Activated CD4-positive, alpha-beta memory T cell treated with anti-CD3 and anti-CD28 coated beads for 36 hours (primary cell): ENCODE results near the gene SH3PXD2A. TPM values are rescaled to one million over a fixed set of nuclear protein-coding genes. Genes with fewer than 3 reads are reported as not detected.
A peak's percentile ranks its signal among the peaks of the same experiment; 100 is the strongest.
"Not testable (repeated sequence)": the region's sequence is repeated elsewhere in the genome, so short reads cannot be mapped to it uniquely, and the experiment has no call there.

Source experiments
- CTCF ChIA-PET: fragments of 350-600 bp; sonication (Branson Sonifier 250); formaldehyde crosslinking; loops from one replicate; lab custom pipeline; 2021; ENCODE audit warnings: antibody characterized with exemption, inconsistent platforms; lab: Charles Lee
- POLR2A ChIA-PET: fragments of 350-600 bp; sonication (Branson Sonifier 250); formaldehyde crosslinking; loops from one replicate; lab custom pipeline; 2021; ENCODE audit warnings: antibody characterized with exemption; lab: Charles Lee
- DNase-seq: peaks from one replicate; pipeline ENCODE4 v3.0.0-alpha.2; 2020
- H3K27ac Mint-ChIP-seq: one replicate; pipeline ENCODE4 v1.8.0; 2021; ENCODE audit warnings: mixed read lengths
- H3K27me3 Mint-ChIP-seq: one replicate; pipeline ENCODE4 v1.8.0; 2021; ENCODE audit warnings: mixed read lengths
- H3K36me3 Mint-ChIP-seq: one replicate; pipeline ENCODE4 v1.8.0; 2021; ENCODE audit warnings: mixed read lengths
- H3K4me1 Mint-ChIP-seq: one replicate; pipeline ENCODE4 v1.8.0; 2021; ENCODE audit warnings: low read depth, mixed read lengths
- H3K4me3 Mint-ChIP-seq: one replicate; pipeline ENCODE4 v1.8.0; 2021; ENCODE audit warnings: mild to moderate bottlenecking, mixed read lengths
- H3K9me3 Mint-ChIP-seq: one replicate; pipeline ENCODE4 v1.8.0; 2021; ENCODE audit warnings: mixed read lengths
- intact Hi-C: fragments of 100-400 bp; cut with micrococcal nuclease; formaldehyde crosslinking; loops from one replicate; pipeline ENCODE4 v1.15.1; 2023
- total RNA-seq, 2 experiments: library from RNA; stranded (reverse); gene quantifications; one replicate each; pipeline ENCODE4 v1.2.3, GENCODE V29; 2021

Gene SH3PXD2A
- total RNA-seq, 2 experiments from 2014 or later, result 10.0 to 10.3 TPM

- CTCF ChIA-PET, result interaction anchor here (1.1 to 4.0 kb wide), 3 partner anchors 9 to 77 kb away, joined by 3 to 20 read pairs (median 14); no protein-coding TSS in a partner anchor
- intact Hi-C loops, result no loop called here
- POLR2A ChIA-PET, result no interaction called here
- no peak for DNase-seq
- H3K27ac Mint-ChIP-seq, result no peak overlapping the region
- H3K4me3 Mint-ChIP-seq, result no peak overlapping the region
- no peaks in the 10 kb centered on the region for H3K27me3 Mint-ChIP-seq
- no peaks in the 10 kb centered on the region for H3K36me3 Mint-ChIP-seq
- H3K9me3 Mint-ChIP-seq, result no peaks in the 10 kb centered on the region
- H3K4me1 Mint-ChIP-seq, result no peaks in the 10 kb centered on the region
Measured at GRCh38 chr10:103609231-103610082, 245.9 kb downstream of the SH3PXD2A start.

- CTCF ChIA-PET, result interaction anchor here (2.3 kb wide), 1 partner anchor 78 kb away, joined by 14 read pairs; no protein-coding TSS in a partner anchor
- POLR2A ChIA-PET, H3K36me3 Mint-ChIP-seq, H3K4me1 Mint-ChIP-seq, H3K27me3 Mint-ChIP-seq, H3K4me3 Mint-ChIP-seq, DNase-seq, H3K9me3 Mint-ChIP-seq, H3K27ac Mint-ChIP-seq, intact Hi-C loops: not testable (repeated sequence)
Measured at GRCh38 chr10:103608056-103608455, 247.3 kb downstream of the SH3PXD2A start.

- POLR2A ChIA-PET, result not testable (repeated sequence)
Measured at GRCh38 chr10:103607051-103607450, 248.3 kb downstream of the SH3PXD2A start.

GRCh38 chr10:103606097-103606438, 249.3 kb downstream of the SH3PXD2A start:
- H3K4me1 Mint-ChIP-seq, H3K27ac Mint-ChIP-seq, H3K9me3 Mint-ChIP-seq, POLR2A ChIA-PET, H3K36me3 Mint-ChIP-seq, H3K27me3 Mint-ChIP-seq, H3K4me3 Mint-ChIP-seq, DNase-seq, intact Hi-C loops: not testable (repeated sequence)
- CTCF ChIA-PET, result interaction anchor here (0.7 to 4.4 kb wide), 12 partner anchors 8 to 494 kb away, joined by 3 to 77 read pairs (median 4); no protein-coding TSS in a partner anchor

More at GRCh38 chr10:103607051-103607450, 248.3 kb downstream of the SH3PXD2A start:
- H3K27me3 Mint-ChIP-seq, H3K4me1 Mint-ChIP-seq, H3K27ac Mint-ChIP-seq, H3K9me3 Mint-ChIP-seq, H3K36me3 Mint-ChIP-seq, H3K4me3 Mint-ChIP-seq, DNase-seq, intact Hi-C loops: not testable (repeated sequence)
- CTCF ChIA-PET, result interaction anchor here (4.4 kb wide), 1 partner anchor 79 kb away, joined by 77 read pairs; no protein-coding TSS in a partner anchor

- no peaks in the 10 kb centered on the region for H3K27me3 Mint-ChIP-seq
- H3K4me1 Mint-ChIP-seq, result no peaks in the 10 kb centered on the region
- POLR2A ChIA-PET, result no interaction called here
- H3K9me3 Mint-ChIP-seq, result no peaks in the 10 kb centered on the region
- intact Hi-C loops, result loop anchor here (1.0 kb wide), 1 partner anchor 81 kb away; no protein-coding TSS in a partner anchor
- H3K27ac Mint-ChIP-seq, result no peak overlapping the region
- DNase-seq, result peak; percentile 60
- H3K36me3 Mint-ChIP-seq, result peaks cover 2% of the 10 kb centered on the region
- CTCF ChIA-PET, result interaction anchor here (0.7 to 4.4 kb wide), 17 partner anchors 9 to 494 kb away, joined by 3 to 77 read pairs (median 3); no protein-coding TSS in a partner anchor
- no peak overlapping the region for H3K4me3 Mint-ChIP-seq
Measured at GRCh38 chr10:103605359-103606096, 249.8 kb downstream of the SH3PXD2A start.

GRCh38 chr10:103603382-103603781, 252.0 kb downstream of the SH3PXD2A start:
- intact Hi-C loops, result no loop called here
- Mint-ChIP-seq H3K27ac (no peak overlapping the region), H3K27me3 (no peaks in the 10 kb centered on the region), H3K4me3 (no peak overlapping the region), H3K36me3 (peaks cover 2% of the 10 kb centered on the region), H3K9me3 (no peaks in the 10 kb centered on the region), H3K4me1 (no peaks in the 10 kb centered on the region)
- ChIA-PET CTCF (interaction anchor here (4.4 kb wide), 1 partner anchor 83 kb away, joined by 77 read pairs; no protein-coding TSS in a partner anchor), POLR2A (no interaction called here)
- no peak for DNase-seq

GRCh38 chr10:103602852-103603155, 252.6 kb downstream of the SH3PXD2A start:
- no peaks in the 10 kb centered on the region for H3K4me1 Mint-ChIP-seq
- ChIA-PET CTCF (interaction anchor here (0.6 to 4.4 kb wide), 3 partner anchors 9 to 83 kb away, joined by 4 to 77 read pairs (median 5); no protein-coding TSS in a partner anchor), POLR2A (no interaction called here)
- DNase-seq, result no peak
- H3K9me3 Mint-ChIP-seq, result no peaks in the 10 kb centered on the region
- H3K4me3 Mint-ChIP-seq, result no peak overlapping the region
- no peaks in the 10 kb centered on the region for H3K27me3 Mint-ChIP-seq
- intact Hi-C loops, result no loop called here
- H3K36me3 Mint-ChIP-seq, result peaks cover 2% of the 10 kb centered on the region
- H3K27ac Mint-ChIP-seq, result no peak overlapping the region

GRCh38 chr10:103602028-103602851, 253.1 kb downstream of the SH3PXD2A start:
- CTCF ChIA-PET, result interaction anchor here (0.6 to 4.4 kb wide), 3 partner anchors 8 to 84 kb away, joined by 4 to 77 read pairs (median 5); no protein-coding TSS in a partner anchor

GRCh38 chr10:103600956-103601569, 254.3 kb downstream of the SH3PXD2A start:
- H3K27me3 Mint-ChIP-seq, result no peaks in the 10 kb centered on the region
- H3K9me3 Mint-ChIP-seq, result no peaks in the 10 kb centered on the region
- no peak overlapping the region for H3K4me3 Mint-ChIP-seq
- POLR2A ChIA-PET, result interaction anchor here (0.8 kb wide), 1 partner anchor 85 kb away, joined by 3 read pairs; no protein-coding TSS in a partner anchor
- CTCF ChIA-PET, result interaction anchor here (5.5 kb wide), 1 partner anchor 85 kb away, joined by 43 read pairs; no protein-coding TSS in a partner anchor
- H3K4me1 Mint-ChIP-seq, result no peaks in the 10 kb centered on the region
- no peak for DNase-seq
- intact Hi-C loops, result no loop called here
- H3K36me3 Mint-ChIP-seq, result peaks cover 2% of the 10 kb centered on the region
- no peak overlapping the region for H3K27ac Mint-ChIP-seq

More at GRCh38 chr10:103602028-103602851, 253.1 kb downstream of the SH3PXD2A start:
- no peak for DNase-seq
- intact Hi-C loops, result no loop called here
- Mint-ChIP-seq H3K36me3 (peaks cover 2% of the 10 kb centered on the region), H3K4me1 (no peaks in the 10 kb centered on the region), H3K27ac (no peak overlapping the region), H3K9me3 (no peaks in the 10 kb centered on the region), H3K4me3 (no peak overlapping the region), H3K27me3 (no peaks in the 10 kb centered on the region)
- POLR2A ChIA-PET, result no interaction called here

GRCh38 chr10:103600325-103600724, 255.1 kb downstream of the SH3PXD2A start:
- H3K36me3 Mint-ChIP-seq, result peaks cover 2% of the 10 kb centered on the region
- no peak overlapping the region for H3K27ac Mint-ChIP-seq
- intact Hi-C loops, result no loop called here
- CTCF ChIA-PET, result interaction anchor here (5.5 kb wide), 1 partner anchor 86 kb away, joined by 43 read pairs; no protein-coding TSS in a partner anchor
- no peaks in the 10 kb centered on the region for H3K4me1 Mint-ChIP-seq
- H3K27me3 Mint-ChIP-seq, result no peaks in the 10 kb centered on the region
- POLR2A ChIA-PET, result no interaction called here
- DNase-seq, result no peak
- H3K9me3 Mint-ChIP-seq, result no peaks in the 10 kb centered on the region
- H3K4me3 Mint-ChIP-seq, result no peak overlapping the region

GRCh38 chr10:103599907-103600306, 255.5 kb downstream of the SH3PXD2A start:
- ChIA-PET CTCF (interaction anchor here (5.5 kb wide), 1 partner anchor 86 kb away, joined by 43 read pairs; no protein-coding TSS in a partner anchor), POLR2A (no interaction called here)
- Mint-ChIP-seq H3K4me3 (no peak overlapping the region), H3K9me3 (no peaks in the 10 kb centered on the region), H3K36me3 (peaks cover 2% of the 10 kb centered on the region), H3K4me1 (no peaks in the 10 kb centered on the region), H3K27me3 (no peaks in the 10 kb centered on the region), H3K27ac (no peak overlapping the region)
- DNase-seq, result no peak
- intact Hi-C loops, result no loop called here
